ENCODE data around the gene EPB41L4A.

DNA sequence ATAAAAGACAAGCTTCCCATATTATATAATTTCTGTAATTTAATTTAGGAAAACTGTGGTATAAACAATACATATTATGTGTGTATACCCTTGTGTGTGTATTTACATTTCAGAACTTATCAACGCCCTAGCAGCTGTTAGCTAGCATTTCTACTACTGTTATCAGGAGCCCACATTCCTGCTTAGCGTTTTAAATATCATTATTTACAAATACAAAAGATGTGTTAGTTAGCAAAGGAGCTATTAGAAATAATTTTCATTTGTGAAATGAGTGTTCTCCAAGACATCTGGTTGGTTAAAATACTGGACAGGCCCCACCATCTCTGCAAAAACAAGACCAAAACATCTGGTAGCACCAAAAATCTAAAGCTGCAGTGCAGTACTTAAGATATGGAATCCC lies 48.0 kb downstream of the EPB41L4A start:
- TF ChIP-seq, protein P1, sequence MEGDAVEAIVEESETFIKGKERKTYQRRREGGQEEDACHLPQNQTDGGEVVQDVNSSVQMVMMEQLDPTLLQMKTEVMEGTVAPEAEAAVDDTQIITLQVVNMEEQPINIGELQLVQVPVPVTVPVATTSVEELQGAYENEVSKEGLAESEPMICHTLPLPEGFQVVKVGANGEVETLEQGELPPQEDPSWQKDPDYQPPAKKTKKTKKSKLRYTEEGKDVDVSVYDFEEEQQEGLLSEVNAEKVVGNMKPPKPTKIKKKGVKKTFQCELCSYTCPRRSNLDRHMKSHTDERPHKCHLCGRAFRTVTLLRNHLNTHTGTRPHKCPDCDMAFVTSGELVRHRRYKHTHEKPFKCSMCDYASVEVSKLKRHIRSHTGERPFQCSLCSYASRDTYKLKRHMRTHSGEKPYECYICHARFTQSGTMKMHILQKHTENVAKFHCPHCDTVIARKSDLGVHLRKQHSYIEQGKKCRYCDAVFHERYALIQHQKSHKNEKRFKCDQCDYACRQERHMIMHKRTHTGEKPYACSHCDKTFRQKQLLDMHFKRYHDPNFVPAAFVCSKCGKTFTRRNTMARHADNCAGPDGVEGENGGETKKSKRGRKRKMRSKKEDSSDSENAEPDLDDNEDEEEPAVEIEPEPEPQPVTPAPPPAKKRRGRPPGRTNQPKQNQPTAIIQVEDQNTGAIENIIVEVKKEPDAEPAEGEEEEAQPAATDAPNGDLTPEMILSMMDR (IDR thresholded peaks at IDR 0.05): no peak
- no peak for TF ChIP-seq EP300 (IDR thresholded peaks at IDR 0.05)

Measured in ovary (tissue), 3 donors.